GM21825 (cell line): ENCODE results near the gene NET1.

Experiments
- ATAC-seq: cut with Tn5 transposase; IDR thresholded peaks from one replicate; pipeline ENCODE4 v1.9.1; 2021; ENCODE audit warnings: mild to moderate bottlenecking, moderate library complexity; ENCODE audit not compliant: unreplicated experiment

NET1 gene

DNA sequence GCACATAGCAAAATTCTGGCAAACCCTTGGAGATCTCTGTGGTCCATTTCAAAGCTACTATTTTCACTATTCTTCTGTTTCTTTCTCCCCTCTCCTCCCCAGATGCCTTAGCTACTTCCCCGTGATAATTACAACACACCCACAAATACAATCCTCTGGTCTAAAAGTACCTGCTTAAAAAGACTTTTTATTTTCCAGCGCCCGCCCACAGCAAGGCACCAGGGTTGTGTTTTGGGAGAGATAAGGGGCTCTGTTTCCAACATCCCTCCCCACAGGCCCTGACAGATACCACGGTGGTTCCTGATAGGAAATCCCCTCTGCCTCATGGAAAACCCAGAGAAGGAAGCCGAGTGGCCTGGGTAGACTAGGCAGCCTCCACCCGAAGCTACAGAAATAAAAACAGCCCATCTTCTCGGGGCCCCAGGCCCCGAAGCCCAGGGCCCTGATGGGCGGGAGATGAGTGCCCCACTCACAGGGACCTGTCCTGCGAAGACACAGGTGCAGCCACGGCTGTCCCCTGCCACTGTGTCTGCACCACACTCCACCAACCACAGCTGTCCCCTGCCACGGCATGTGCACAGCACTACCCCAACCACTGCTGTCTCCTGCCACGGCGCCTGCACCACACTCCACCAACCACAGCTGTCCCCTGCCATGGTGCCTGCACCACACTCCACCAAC, 67.3 kb downstream of the NET1 start:
- no peak for ATAC-seq

DNA sequence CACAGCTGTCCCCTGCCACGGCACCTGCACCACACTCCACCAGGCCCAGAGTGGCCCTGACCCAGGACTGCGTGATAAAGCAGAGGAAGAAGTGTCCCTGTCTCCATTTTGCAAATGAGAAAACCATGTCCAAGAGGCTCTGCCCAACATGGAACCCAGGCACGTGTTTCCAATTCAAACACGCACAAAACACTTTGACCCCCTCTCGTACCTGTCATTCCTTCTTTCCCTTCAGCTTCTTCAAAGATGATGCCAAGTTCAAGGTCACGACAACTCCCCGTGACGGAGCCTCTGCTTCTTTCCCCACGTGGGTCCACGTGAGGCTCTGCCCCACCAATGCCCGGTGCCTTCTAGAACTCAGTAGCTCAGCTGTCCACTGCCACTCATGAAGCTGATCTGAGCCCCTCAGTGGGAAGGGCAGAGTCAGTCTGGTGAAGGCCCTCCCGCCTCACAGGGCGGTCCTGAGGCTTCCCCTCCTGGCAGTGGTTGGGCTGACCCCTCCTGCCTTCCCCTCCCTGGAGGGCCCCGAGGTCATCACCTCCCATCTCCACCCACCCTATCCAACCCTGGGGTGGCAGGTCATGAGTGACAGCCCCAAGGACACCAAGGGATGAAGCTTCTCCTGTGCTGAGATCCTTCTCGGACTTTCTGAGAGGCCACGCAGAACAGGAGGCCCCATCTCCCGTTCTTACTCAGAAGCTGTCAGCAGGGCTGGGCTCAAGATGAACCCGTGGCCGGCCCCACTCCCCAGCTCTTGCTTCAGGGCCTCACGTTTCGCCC, 68.0 kb downstream of the NET1 start:
- ATAC-seq: no peak

DNA sequence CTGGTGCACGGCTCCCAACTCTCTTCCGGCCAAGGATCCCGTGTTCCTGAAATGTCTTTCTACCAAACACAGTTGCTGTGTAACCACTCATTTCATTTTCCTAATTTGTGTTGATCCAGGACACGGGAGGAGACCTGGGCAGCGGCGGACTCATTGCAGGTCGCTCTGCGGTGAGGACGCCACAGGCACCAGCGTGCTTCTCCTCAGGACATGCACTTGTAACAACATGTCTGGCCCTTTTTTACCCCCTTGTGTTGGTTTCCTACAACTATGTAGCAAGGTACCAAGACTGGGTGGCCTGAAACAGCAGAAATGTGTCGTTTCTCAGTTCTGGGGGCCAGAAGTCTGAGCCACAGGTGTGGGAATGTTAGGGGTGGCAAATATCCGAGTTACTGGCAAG, 68.8 kb downstream of the NET1 start:
- ATAC-seq: no peak

DNA sequence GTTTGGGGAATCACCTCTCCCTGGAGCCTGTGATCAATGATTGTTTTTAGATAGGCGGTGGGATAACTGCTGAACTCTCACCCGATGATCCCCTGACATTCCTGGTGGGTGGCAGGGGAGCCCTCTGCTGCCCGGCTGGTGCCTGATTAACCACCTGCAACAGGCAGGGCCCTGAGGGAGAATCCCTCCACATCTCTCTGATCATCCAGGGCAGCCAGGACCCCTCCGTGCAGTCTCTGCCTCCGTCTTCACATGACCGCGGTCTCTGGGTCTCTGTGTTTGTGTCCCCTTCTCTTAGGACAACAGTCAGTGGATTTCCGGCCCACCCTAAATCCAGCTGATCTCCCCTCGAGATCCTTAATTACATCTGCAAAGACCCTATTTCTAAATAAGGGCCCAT, 69.7 kb downstream of the NET1 start:
- ATAC-seq: no peak

DNA sequence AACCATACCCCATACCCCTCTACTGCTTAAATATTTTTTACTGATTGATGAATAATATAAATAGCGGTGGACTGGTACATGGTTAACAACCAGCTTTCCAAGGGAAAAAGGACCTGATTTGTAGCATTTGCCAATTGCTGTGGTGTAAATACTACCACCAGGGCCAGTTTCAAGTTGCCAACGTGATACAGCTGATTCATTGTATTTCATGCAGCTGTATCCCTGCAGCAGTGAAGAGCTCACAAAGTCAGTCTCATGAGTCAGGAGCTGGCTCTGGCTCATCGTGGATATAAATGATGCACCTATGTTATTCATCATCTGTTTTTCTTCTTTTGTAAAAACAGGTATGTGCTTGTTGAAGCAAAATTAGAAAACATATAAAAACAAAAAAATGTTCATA, 71.8 kb downstream of the NET1 start:
- no peak for ATAC-seq

DNA sequence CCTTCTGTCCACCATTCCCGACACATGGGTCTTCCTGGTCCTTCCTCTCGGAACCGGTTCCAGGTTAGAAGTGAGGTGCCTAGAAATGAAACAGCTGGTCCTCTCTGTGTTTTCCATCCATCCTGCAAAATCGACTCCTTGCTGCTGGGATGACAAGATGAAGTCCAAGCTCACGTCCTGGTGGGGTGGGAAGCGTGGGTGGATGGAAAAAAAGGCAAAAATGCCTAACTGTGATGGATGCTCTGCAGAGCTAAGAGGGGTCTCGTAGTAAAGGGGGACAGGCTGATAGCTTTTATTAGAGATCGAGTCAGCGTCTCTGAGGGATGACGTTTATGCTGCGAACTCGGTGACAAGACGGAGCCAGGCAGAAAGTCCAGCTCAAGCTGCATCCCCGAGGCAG, 72.9 kb downstream of the NET1 start:
- ATAC-seq: no peak

DNA sequence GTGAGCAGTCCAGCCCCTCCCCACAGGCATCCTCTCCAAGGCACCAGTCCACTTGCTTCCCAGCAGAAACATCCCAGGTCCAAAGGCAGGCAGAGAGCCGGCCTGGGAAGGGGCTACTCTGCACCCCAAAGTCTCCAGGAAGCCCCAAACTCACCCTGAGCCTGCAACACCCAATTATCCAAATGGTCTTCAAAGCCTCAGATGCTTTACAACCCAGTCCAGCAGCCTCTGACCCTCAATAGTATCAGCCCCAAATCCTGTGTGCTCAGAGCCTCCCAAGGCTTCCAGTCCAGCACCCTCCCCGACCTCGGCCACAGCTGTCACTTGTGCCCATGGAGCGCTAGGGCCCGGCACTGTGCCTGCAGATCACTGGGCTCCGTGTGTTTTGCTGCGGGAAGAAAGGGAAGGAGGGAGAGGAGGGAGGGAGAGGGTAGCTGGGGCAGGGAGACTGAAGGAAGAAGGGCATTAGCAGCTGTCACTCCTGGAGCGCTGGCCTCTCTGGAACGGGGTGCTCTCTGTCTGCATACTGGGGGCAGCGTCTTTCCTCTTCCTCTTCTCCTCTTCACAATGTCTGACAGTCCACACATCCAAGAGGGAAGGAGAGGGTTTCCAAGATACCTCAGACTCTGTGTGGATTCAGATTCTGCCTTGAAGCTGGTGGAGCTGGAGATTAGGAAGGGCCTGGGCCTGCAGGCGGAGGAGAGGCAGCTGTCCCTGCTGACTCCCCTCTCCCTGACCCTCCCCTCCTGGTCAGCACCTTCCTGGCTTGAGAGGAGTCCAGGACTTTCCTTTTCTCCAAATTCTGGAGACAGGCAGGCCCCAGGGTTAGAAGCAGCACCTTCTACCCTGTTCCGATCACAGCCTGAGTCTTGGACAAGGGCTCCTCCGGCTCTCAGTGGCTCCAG, 73.8 kb downstream of the NET1 start:
- no peak for ATAC-seq

DNA sequence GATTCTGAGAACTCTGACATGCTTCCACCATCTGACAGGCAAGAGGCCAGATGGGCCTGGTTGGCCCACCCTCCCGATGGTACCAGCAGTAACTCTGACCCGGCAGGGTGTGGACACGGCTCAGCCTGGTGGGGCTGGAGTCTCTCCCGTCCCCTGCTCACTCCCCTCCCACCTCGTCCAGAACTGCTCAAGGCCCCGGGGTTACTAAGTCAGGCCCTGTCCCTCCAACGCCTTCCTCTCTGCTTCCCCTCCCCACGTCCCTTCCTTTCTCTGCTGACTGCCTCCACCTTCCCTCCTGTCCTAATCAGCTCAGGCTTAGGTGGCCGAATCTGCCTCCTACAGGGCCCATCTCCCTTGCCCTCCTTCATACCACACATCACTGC, 74.5 kb downstream of the NET1 start:
- ATAC-seq: no peak

DNA sequence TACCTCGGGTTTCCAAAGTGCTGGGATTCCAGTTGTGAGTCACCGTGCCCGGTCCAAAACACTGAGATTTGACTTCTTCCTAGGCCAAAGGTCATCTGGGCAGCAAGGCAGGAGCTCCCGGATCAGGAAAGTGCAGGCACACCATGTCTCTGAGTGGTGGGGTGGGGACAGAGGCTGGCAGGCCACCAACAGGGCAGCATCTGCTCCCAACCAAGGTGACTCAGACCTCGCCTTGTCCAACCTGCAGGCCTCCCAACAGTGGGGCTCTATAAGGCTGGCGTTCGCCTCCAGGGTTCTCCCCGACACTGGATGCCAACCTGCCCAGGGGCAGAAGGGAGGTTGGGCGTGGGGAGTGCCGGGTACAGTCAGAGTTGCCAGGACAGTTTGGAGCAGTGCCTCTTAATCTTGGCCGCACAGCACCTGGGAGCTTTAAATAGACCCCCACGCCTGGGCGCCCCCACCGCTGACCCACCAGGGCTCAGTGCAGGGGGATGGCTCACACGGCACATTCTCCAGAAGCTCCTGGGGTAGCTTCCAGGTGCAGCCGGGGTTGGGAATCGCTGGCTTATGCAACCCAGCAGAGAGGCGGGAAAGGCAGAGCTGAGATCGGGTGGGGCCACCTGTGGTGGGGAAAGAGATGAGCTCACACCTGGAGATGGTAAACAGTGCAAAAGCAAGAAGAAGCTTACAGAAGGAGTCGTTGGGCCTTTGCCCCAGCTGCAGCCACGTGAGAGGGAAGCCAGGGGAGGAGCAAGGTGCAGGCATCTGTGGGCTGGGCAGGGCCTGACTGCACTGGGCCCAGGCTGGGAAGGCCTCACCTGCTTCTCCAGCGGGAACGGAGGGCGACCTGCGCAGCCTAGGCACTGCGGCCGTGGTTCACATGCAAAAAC, 76.2 kb downstream of the NET1 start:
- no peak for ATAC-seq

DNA sequence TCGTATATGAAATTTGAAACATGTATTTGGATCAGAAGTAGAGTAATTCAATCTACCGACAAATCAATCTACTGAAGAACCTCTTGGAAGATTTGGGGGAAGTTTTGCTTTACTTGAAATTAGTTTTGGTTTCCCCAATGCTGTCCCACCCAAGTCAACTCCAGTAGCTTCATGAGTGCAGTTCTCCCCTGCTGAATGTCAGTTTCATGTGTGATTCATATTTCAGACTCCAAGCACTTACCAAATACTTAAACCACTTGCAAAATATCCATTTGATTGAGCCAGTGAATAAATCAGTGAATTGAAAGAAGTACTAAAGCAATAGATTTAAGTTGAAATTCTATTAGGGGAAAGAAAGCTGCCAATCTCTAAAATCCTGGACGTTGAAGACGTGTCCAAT, 77.7 kb downstream of the NET1 start:
- no peak for ATAC-seq

DNA sequence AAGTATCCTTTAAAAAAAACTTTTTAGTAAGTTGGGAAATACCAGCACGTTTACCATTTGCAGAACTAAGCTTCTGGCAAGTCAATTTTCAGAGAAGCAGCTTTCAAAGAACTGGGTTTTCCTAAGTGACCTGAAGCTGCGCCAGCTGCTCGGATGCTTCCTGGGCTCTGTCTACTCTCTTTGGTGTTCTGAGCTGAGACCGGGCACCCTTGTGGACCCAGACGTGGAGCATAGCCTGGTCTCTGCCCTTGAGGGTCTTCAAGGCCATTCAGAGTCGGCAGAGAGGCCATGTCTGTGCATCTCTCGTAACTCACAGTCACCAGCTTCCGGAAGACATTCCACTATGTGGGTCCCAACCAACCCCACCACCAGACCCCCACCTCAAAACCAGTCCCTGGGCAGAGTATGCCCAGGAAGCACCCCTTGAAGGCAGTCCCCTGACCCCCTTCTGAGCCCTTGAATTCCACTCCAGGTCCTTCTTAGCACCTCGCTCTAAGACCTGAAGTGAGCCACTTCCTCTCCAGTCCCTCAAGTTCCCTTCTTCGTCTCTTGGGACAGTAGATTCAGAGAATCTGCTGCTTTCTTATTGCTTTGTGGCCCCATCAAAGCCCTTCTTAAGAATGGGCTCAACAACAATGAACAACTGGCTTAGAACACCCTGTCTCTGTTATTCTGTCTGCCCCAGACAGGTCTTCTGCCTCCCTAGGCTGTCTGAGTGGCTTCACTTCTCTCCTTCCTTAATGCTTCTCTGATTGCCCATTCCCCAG, 78.5 kb downstream of the NET1 start:
- no peak for ATAC-seq

DNA sequence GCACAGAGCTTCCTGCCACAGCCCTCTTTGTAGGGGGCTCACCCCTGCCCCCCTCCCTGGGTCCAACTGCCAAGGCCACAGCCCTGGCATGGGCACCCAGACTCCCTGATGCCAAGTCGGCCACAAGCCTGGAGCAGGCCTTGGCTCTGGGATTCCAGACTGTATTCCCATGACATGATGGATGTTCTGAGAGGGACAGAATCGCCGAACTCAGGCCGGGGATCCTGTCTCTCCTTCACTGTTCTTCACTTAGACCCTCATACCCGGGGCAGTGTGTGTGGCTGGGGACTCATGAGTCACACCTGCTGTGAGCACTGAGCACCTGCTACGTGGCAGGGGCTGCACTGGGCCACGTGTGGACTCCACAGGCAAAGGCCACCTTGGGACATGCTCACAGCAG, 79.1 kb downstream of the NET1 start:
- no peak for ATAC-seq

DNA sequence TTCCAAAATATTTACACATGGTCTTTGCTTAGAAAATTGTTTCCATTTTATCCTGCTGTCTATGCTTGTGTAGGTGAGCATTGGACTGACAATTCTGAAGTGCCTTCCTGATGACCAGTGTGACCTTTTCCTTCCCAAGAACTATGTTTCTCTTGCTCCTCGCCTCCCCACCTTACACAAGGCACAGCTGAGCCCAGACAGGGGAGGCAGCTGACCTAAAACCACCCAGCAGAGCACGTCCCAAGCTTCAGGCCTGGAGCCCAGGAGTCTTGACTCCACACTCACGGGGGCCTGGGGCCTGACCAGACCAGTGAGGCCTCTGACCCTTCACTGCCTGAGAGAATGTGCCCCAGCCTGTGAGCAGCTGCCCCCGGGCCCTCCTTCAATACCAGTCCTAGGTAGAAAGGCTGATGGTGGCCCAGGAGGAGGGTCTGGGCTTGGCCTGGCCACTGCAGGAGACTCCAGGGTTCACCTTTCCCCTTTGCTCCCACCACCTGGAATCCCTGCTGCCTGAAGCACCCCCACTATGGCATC, 80.0 kb downstream of the NET1 start:
- ATAC-seq: no peak

DNA sequence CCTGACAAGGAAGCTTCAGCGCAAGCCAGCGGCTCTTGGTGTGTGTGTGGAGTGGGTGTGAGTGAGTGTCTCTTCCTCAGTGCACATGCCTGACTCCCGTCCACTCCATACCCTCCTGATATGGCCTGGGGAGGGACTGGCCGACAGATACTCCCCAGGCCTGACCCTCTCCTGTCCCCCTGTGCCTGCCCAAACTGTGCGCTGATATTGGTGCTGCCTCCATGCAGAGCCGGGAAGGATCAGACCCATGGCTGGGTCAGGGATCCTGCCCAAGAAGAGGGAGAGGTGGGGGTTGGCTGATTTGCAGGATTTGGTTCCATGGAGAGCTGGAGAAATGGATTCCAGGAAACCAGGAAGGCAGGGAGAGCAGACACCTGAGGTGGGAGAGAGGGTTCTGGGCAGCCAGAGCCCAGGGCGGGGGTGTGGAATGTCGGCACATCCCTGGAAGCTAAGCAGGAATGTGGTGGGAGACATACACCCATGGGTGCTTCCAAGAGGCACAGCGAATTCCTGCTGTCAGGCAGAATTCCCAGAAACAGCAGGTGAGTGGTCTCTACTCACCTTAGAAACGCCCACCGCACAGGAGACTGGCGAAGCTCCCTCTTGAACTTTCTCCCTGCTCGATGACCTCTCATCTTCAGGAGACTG, 80.7 kb downstream of the NET1 start:
- no peak for ATAC-seq

DNA sequence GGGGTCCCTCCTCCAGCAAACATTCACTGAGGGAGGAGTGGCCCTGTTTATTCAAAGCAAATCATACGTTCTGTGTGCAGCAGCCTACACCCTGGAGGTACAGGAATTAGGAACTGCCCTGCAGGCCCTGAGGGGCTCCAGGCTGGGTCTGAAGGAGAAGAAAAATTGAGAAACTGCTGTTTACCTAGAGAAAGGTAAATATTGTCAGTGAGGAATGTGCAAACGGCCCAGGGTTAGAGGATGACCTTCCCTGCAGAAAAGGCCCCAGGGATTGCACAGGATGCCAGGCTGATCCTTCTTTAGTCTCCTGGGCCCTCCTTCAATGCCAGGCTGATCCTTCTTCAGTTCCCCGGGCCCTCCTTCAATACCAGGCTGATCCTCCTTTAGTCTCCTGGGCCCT, 81.3 kb downstream of the NET1 start:
- ATAC-seq: no peak

DNA sequence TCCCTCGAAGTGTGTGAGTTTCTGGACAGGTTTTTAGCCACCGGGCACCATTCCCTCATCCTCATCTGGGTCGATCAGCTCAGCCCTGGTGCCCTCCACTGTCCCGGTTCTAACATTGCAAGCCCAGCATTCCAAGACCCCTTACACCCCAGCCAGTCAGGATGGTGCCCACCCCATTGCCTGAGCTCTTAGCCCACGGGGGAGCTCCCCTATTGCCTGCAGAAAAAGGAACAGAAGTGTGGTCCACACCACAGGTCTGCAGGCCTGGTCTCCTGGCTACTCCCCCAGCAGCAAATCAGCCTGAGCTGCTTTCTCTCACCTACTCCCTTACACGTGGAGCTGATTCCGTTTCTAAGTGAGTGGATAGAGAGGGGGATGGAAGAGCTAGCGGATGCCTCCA, 82.3 kb downstream of the NET1 start:
- ATAC-seq: no peak

DNA sequence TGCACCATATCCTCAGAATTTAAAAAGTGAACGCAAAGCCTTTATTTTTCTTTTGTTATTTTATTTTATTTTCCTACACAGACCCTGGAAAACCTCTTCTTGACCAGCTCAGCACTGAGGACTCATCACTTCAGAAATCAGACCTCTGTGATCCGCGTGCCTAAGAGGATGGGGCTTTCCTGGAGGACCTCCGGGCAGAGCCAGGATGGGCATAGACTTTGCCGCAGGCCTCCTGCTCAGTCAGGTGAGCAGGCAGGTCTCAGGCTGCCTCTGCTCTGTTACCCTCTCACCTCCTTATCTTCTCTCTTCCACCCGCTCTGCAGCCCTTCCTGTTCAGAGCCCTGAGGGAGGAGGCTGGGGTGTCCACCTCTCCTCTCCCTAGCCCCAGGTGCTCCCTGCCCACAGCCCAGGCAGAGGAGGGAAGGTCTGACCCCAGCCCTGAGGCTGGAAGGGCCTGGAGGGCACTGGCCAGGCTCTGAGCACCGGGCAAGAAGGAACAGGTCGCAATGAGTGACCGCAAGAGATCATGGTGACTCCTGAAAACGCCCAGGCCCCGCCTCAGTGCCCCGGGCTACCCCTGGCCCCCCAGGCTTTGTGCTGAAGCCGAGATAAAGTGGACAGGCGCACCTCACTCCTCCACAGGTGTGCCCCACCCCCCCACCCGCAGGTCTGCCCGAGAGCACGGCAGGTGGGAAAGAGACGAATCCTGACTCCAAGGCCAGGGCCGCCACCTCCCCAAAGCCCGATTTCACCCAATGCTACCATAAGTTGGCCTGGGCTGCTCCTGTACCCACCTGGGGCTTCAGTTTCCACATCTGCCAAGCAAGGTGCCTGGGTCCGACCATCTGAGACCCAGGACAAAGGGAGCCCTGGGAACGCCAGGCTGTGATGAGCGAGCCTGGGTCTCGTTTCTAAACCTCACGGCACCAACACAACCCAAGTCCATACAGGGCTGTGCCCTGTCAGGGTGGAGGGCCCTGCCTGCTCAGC, 84.2 kb downstream of the NET1 start:
- no peak for ATAC-seq

DNA sequence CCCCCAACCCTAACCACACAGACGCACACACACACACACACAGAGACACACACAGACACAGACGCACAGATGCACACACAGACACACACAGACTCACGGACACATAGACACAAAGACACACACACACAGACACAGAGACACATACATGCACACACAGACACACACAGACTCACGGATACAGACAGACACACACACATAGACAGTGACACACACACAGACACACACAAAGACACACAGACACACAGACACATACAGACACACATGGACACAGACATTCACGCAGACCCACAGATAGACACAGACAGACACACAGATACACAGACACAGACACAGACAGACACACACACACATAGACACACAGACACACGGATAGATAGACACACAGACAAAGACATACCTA, 84.9 kb downstream of the NET1 start:
- ATAC-seq: no peak
